22Rv1 (cell line): ENCODE results near the gene ZNF423.

ENCODE experiments used
- ZFX ChIP-seq: fragments of 450-650 bp; IDR thresholded peaks from 2 replicates; pipeline ENCODE4 v1.6.1; 2017; ENCODE audit warnings: antibody characterized with exemption, borderline replicate concordance
- TF ChIP-seq, protein P1 (sequence below): fragments of 450-650 bp; IDR thresholded peaks from 2 replicates; pipeline ENCODE4 v1.5.1; 2017; ENCODE audit warnings: mild to moderate bottlenecking

- TF ChIP-seq, protein P1, sequence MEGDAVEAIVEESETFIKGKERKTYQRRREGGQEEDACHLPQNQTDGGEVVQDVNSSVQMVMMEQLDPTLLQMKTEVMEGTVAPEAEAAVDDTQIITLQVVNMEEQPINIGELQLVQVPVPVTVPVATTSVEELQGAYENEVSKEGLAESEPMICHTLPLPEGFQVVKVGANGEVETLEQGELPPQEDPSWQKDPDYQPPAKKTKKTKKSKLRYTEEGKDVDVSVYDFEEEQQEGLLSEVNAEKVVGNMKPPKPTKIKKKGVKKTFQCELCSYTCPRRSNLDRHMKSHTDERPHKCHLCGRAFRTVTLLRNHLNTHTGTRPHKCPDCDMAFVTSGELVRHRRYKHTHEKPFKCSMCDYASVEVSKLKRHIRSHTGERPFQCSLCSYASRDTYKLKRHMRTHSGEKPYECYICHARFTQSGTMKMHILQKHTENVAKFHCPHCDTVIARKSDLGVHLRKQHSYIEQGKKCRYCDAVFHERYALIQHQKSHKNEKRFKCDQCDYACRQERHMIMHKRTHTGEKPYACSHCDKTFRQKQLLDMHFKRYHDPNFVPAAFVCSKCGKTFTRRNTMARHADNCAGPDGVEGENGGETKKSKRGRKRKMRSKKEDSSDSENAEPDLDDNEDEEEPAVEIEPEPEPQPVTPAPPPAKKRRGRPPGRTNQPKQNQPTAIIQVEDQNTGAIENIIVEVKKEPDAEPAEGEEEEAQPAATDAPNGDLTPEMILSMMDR: no peak
- no peak for TF ChIP-seq ZFX
These were observed 327.6 kb downstream of the ZNF423 start for GRCh38 chr16:49528060-49528865.
